Ectodermal cell (in vitro differentiated cells): ENCODE data around the gene VILL.

Experiments
- H3K27ac ChIP-seq: 2 replicates; pipeline ENCODE4 v1.7.0; 2013; ENCODE audit warnings: mild to moderate bottlenecking, low read depth, low read length; ENCODE audit not compliant: insufficient read depth, poor library complexity, severe bottlenecking
- H3K27me3 ChIP-seq: 2 replicates; pipeline ENCODE4 v1.7.0; 2013; ENCODE audit warnings: mild to moderate bottlenecking, low read length; ENCODE audit not compliant: insufficient read depth, control insufficient read depth, poor library complexity, severe bottlenecking
- H3K36me3 ChIP-seq: one replicate; pipeline ENCODE4 v1.7.0; 2013; ENCODE audit warnings: low read length; ENCODE audit not compliant: control insufficient read depth, insufficient read depth
- H3K4me1 ChIP-seq: one replicate; pipeline ENCODE4 v1.7.0; 2013; ENCODE audit warnings: low read length; ENCODE audit not compliant: control insufficient read depth, insufficient read depth
- H3K4me3 ChIP-seq: 2 replicates; pipeline ENCODE4 v1.7.0; 2013; ENCODE audit warnings: low read depth, low read length, control low read depth; ENCODE audit not compliant: insufficient read depth
- H3K9me3 ChIP-seq: 2 replicates; pipeline ENCODE4 v1.7.0; 2013; ENCODE audit warnings: mild to moderate bottlenecking, low read length, moderate library complexity; ENCODE audit not compliant: control insufficient read depth
- WGBS, 2 experiments: methylation state at CpG; one replicate each; pipeline ENCODE4 v1.1.7; 2013; ENCODE audit warnings: missing lambda C conversion rate in 2 of 2; 5-methylcytosine and 5-hydroxymethylcytosine counted together

The VILL gene

DNA sequence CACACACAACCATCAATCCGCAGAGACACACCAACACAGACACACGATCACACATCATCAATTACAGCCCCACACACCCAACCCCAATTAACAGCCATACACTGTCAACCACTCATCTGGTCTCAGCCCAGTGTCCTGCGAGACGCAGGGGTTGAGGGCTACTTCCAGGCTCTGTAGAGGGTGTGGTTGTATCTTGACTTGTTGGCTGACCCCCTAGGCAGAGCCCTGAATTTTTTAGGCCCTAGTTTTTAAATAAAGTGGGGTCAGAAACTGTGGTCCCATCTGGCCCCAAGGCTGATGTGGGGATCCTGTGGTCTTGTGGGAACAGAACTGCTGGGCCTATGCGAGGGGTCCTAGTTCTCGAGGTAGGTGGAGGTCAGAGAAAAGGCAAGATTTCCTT is 9.2 kb downstream of the VILL start:
- H3K9me3 ChIP-seq = no peaks in the 10 kb centered on the region
- 87 to 88% methylated on average over 6 of the region's 6 CpGs for WGBS, 2 experiments
- no peak overlapping the region for H3K4me3 ChIP-seq
- H3K27me3 ChIP-seq = peaks cover 9% of the 10 kb centered on the region
- H3K27ac ChIP-seq = no peak overlapping the region
- H3K4me1 ChIP-seq = no peaks in the 10 kb centered on the region
- H3K36me3 ChIP-seq = no peaks in the 10 kb centered on the region

DNA sequence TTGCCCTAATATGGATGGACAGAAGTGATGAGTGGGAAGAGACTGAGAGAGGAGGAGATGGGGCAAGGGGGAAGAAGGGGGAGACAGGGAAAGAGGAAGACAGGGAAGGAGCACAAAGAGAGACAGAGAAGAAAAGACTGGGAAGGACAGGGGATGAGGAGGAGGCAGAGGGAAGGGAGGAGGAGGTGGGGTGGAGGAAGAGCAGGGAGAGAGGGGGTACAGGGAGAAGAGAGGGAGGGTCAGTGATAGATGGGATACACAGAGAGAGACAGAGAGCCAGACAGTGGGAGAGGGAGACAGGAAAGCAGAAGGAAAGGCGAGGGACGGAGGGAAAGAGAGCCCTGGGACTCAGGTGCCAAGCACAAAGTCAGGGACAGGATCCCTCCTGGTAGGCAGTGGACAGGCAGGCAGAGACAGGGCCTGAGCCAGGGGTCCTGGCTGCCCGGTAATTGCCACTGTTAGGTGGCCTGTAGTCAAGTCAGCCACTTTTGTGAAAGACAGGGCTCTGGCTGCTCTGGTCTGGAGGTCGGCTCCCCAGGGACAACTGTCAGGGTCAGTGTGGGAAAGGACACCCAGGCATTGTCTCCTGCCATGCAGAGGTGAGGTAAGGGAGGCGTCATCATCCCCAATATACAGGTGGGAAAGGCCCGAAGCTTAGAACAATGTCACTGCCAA is 9.8 kb downstream of the VILL start:
- Histone ChIP-seq H3K9me3 (no peaks in the 10 kb centered on the region), H3K27me3 (peaks cover 9% of the 10 kb centered on the region), H3K36me3 (no peaks in the 10 kb centered on the region), H3K27ac (no peak overlapping the region), H3K4me3 (no peak overlapping the region), H3K4me1 (no peaks in the 10 kb centered on the region)
- 92% methylated on average over 6 of the region's 6 CpGs for WGBS, 2 experiments

DNA sequence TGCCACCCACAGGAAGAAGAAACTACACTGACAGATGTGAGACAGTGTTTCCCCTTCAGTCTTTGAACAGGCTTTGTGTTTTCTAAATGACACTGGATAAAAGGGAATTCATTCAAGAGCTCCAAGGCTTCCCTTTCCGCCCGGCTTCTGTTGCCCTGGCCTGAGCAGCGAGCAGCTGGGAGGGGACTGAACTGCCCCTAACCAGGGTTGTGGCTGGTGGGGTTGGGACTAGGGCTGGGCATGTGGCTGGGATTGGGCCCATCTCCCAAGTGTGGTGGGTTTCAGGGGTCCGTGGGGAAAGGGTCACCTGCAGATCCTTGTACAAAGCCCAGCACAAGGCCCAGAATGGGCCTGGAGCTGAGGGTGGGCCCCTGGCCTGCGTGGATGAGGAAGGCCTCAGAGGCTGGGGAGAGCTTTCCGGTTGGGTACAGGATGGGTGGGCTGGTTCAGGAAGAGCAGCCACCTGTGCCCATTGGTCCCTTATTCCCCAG is 10.4 kb downstream of the VILL start:
- H3K27me3 ChIP-seq = peaks cover 9% of the 10 kb centered on the region
- no peaks in the 10 kb centered on the region for H3K36me3 ChIP-seq
- no peaks in the 10 kb centered on the region for H3K4me1 ChIP-seq
- WGBS, 2 experiments = 90 to 91% methylated on average over 6 of the region's 6 CpGs
- H3K4me3 ChIP-seq = no peak overlapping the region
- H3K9me3 ChIP-seq = no peaks in the 10 kb centered on the region
- H3K27ac ChIP-seq = no peak overlapping the region

DNA sequence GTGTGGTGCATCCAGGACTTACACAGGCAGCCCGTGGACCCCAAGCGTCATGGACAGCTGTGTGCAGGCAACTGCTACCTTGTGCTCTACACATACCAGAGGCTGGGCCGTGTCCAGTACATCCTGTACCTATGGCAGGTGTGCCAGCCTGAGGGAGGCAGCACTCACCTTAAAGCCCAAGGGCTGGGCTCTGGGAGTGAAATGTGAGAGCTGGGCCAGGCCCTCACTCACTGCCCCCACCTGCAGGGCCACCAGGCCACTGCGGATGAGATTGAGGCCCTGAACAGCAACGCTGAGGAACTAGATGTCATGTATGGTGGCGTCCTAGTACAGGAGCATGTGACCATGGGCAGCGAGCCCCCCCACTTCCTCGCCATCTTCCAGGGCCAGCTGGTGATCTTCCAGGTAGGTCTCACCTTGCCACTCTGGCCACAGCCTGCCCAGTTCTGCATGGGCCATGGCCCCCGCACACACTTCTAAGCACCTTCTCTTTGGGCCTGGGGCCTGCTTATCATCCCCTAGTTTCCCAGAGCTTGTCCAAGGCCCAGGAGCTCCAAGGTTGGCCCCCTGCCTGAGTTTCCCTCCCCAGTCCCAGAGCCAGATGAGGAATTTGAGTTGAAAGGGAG is 11.0 kb downstream of the VILL start:
- no peak overlapping the region for H3K27ac ChIP-seq
- 84% methylated on average over 9 of the region's 9 CpGs for WGBS, 2 experiments

DNA sequence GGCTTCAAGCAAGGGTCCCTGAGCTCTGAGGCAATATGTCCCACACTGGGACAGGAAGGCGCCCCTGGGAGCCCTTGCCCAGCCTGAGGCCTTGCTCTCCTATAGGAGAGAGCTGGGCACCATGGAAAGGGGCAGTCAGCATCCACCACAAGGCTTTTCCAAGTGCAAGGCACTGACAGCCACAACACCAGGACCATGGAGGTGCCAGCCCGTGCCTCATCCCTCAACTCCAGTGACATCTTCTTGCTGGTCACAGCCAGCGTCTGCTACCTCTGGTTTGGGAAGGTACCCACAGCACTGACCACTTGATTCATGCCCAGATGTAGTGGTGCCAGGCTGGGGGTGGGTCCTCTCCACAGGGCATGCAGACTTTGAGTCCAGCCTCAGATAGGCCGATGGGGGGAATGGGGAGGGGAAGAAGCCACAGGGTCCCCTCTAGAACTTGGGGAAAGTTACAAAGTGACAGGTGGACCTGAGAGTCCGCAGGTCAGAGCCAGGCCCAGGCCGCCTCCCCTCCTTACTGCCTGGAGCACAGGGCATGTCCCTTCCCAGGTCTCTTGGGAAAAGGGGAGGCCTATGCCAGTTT is 11.8 kb downstream of the VILL start:
- Histone ChIP-seq H3K4me3 (no peak overlapping the region), H3K36me3 (no peaks in the 10 kb centered on the region), H3K9me3 (no peaks in the 10 kb centered on the region), H3K4me1 (no peaks in the 10 kb centered on the region), H3K27me3 (peaks cover 9% of the 10 kb centered on the region), H3K27ac (no peak overlapping the region)
- WGBS, 2 experiments = 88 to 92% methylated on average over 6 of the region's 6 CpGs

More for the DNA sequence above, 11.0 kb downstream of the VILL start:
- Histone ChIP-seq H3K36me3 (no peaks in the 10 kb centered on the region), H3K9me3 (no peaks in the 10 kb centered on the region), H3K4me3 (no peak overlapping the region), H3K4me1 (no peaks in the 10 kb centered on the region), H3K27me3 (peaks cover 9% of the 10 kb centered on the region)

DNA sequence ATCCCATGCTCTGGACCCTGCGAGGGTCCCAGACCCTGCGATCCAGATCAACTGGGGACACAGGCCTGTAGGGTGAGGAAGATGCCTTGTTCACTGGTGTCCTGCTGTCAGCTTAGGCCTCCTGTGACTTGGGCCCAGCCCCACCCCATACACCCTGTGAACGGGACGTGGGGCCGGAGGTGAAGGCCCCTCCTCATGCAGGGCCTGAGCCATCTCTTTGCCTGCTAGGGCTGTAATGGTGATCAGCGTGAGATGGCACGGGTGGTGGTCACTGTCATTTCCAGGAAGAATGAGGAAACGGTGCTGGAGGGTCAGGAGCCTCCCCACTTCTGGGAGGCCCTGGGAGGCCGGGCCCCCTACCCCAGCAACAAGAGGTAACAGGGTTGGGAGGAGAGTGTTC is 12.4 kb downstream of the VILL start:
- H3K36me3 ChIP-seq = peaks cover 4% of the 10 kb centered on the region
- no peak overlapping the region for H3K4me3 ChIP-seq
- WGBS, 2 experiments = 87 to 90% methylated on average over 9 of the region's 9 CpGs
- H3K27ac ChIP-seq = no peak overlapping the region
- H3K4me1 ChIP-seq = no peaks in the 10 kb centered on the region
- H3K9me3 ChIP-seq = no peaks in the 10 kb centered on the region
- peaks cover 8% of the 10 kb centered on the region for H3K27me3 ChIP-seq

DNA sequence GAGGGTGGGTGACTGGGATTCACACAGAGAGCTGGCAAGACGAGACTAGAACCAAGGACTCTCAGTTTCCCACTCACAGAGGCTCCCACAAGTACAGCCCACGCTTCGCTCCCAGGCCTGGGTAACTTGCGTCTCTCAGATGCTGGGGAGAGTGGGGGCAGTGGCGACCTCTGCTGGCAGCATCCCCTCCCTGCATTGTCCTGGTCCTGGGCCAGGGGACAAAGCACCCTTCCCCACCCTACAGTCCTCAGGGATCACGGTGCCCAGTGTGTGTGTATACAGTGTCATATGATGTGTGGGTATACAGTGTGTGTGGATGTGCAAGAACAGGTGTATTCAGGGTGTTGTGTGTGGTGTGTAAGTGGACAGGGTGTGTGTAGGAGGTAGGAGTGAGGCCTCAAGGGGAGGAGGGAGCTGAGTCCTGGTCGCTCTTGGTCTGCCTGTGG is 12.8 kb downstream of the VILL start:
- Histone ChIP-seq H3K27me3 (peaks cover 3% of the 10 kb centered on the region), H3K9me3 (no peaks in the 10 kb centered on the region), H3K4me1 (no peaks in the 10 kb centered on the region), H3K4me3 (no peak overlapping the region), H3K36me3 (peaks cover 7% of the 10 kb centered on the region), H3K27ac (no peak overlapping the region)
- WGBS, 2 experiments = 34 to 47% methylated on average over 7 of the region's 7 CpGs

DNA sequence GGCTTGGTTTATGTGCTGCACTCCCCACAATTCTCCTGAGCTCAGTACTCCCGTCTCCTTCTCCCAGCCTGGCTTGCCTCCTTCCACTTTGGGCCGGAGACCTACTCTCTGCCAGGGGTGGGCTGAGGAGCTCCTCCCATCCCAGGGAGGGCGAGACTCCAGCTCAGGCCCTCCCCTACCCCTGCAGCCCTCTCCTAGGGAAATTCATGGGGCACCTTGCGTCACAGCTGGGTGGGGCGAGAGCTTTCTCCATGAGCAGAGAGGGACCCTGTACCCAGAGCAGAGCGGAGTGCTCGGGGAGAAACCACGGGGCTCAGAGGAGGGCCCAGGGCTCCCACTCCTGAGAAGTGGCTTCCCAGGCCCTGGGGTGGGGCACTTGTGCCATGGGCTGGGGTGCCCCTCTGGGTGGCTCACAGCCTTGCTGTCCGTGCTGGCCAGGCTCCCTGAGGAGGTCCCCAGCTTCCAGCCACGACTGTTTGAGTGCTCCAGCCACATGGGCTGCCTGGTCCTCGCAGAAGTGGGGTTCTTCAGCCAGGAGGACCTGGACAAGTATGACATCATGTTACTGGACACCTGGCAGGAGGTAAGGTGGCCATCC is 13.3 kb downstream of the VILL start:
- Histone ChIP-seq H3K36me3 (peaks cover 9% of the 10 kb centered on the region), H3K9me3 (no peaks in the 10 kb centered on the region), H3K4me3 (no peak overlapping the region), H3K27ac (no peak overlapping the region), H3K4me1 (no peaks in the 10 kb centered on the region), H3K27me3 (no peaks in the 10 kb centered on the region)
- WGBS, 2 experiments = 79 to 80% methylated on average over 11 of the region's 11 CpGs

DNA sequence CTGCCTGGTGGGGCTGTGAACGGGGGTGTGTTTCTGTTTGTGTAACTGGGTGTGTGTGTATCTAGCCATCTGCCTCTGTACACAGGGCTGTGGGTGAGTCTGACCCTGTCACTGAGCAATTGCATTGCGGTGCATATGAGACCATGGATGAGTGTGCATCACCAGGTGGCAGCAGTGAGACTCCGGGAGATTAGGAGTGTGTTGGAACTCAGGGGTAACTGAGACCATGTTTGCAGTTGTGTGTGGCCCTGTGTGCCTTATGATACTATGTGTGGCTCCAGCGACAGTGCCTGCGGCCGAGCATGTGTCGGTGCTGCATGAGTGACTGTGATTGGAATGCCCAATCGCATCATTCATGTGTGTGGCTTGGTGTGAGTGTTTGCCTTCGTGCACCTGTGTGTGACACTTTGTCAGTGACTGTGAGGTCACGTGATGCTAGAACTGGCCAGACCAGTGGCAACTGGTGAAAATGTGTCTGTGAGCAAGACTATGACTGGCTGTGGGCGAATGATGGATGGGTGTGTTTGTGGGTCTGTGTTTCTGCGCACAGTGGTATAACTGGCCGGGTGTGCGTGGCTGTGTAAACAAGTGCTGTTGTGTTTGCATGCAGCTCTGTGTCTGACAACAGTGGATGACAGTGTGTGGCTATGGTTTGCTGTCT is 14.0 kb downstream of the VILL start:
- WGBS, 2 experiments = 85 to 86% methylated on average over 14 of the region's 14 CpGs
- no peak overlapping the region for H3K27ac ChIP-seq

More for the DNA sequence above, 14.0 kb downstream of the VILL start:
- Histone ChIP-seq H3K4me1 (no peaks in the 10 kb centered on the region), H3K27me3 (no peaks in the 10 kb centered on the region), H3K4me3 (no peak overlapping the region), H3K9me3 (no peaks in the 10 kb centered on the region), H3K36me3 (peaks cover 9% of the 10 kb centered on the region)
